PC-3 (cell line): Measurements from ENCODE around the gene KCNT2. TPM values are rescaled to one million over a fixed set of nuclear protein-coding genes. Genes with fewer than 3 reads are reported as not detected.
A peak's percentile ranks its signal among the peaks of the same experiment; 100 is the strongest.

Experiments
- ATAC-seq: fragments of 200-7000 bp; cut with Tn5 transposase; 2 replicates; pipeline ENCODE4 v1.9.1; 2020; ENCODE audit warnings: mild to moderate bottlenecking, moderate library complexity
- BruUV-seq: library from RNA; stranded (reverse); fragments of 400-500 nt; replicated peaks from 2 replicates; lab custom pipeline; 2021; lab: Mats Ljungman, UMichigan
- CTCF ChIA-PET: fragments of 300-600 bp; sonication (Branson Sonifier 250); formaldehyde crosslinking; loops from one replicate; lab custom pipeline; 2022; ENCODE audit warnings: antibody characterized with exemption; lab: Charles Lee
- POLR2A ChIA-PET: fragments of 300-600 bp; sonication (Branson Sonifier 250); formaldehyde crosslinking; loops from one replicate; lab custom pipeline; 2022; ENCODE audit warnings: antibody characterized with exemption; ENCODE audit not compliant: unreplicated experiment; lab: Charles Lee
- DNase-seq: peaks from one replicate; pipeline ENCODE4 v3.0.0-alpha.2; 2015
- H2AFZ ChIP-seq: fragments of 300-600 bp; sonication (generic); 2 replicates; pipeline ENCODE4 v1.6.0; 2016; ENCODE audit warnings: antibody characterized with exemption, low read length
- H3F3A ChIP-seq: fragments of 300-600 bp; sonication (generic); one replicate; pipeline ENCODE4 v1.6.0; 2017; ENCODE audit warnings: antibody characterized with exemption, low read length, control low read depth, mild to moderate bottlenecking; ENCODE audit not compliant: unreplicated experiment
- H3K27ac ChIP-seq: fragments of 300-600 bp; sonication (generic); 2 replicates; pipeline ENCODE4 v1.5.1; 2016; ENCODE audit warnings: mild to moderate bottlenecking, low read length
- H3K27me3 ChIP-seq: fragments of 300-600 bp; sonication (generic); 2 replicates; pipeline ENCODE4 v1.6.1; 2016; ENCODE audit warnings: low read length, mixed read lengths
- H3K36me3 ChIP-seq: fragments of 300-600 bp; sonication (generic); 2 replicates; pipeline ENCODE4 v1.6.1; 2016; ENCODE audit warnings: low read depth, mixed run types, low read length, mixed read lengths
- H3K4me1 ChIP-seq: fragments of 300-600 bp; sonication (generic); 2 replicates; pipeline ENCODE4 v1.5.1; 2016; ENCODE audit warnings: low read length; ENCODE audit not compliant: insufficient read depth
- H3K4me2 ChIP-seq: fragments of 300-600 bp; sonication (generic); 2 replicates; pipeline ENCODE4 v1.6.0; 2016; ENCODE audit warnings: low read length
- H3K4me3 ChIP-seq: fragments of 300-600 bp; sonication (generic); 2 replicates; pipeline ENCODE4 v1.5.1; 2016; ENCODE audit warnings: mild to moderate bottlenecking, low read length, mixed read lengths
- H3K79me2 ChIP-seq: fragments of 300-600 bp; sonication (generic); 2 replicates; pipeline ENCODE4 v1.6.1; 2017; ENCODE audit warnings: low read length, mixed read lengths
- H3K9ac ChIP-seq: fragments of 300-600 bp; sonication (generic); 2 replicates; pipeline ENCODE4 v1.6.0; 2016; ENCODE audit warnings: mild to moderate bottlenecking, low read length
- H3K9me2 ChIP-seq: fragments of 300-600 bp; sonication (generic); replicated peaks from 2 replicates; pipeline ENCODE4 v1.6.1; 2016; ENCODE audit warnings: mixed run types, low read length, mixed read lengths
- H3K9me3 ChIP-seq: fragments of 300-600 bp; sonication (generic); 2 replicates; pipeline ENCODE4 v1.6.1; 2016; ENCODE audit warnings: low read length, mixed read lengths
- H4K20me1 ChIP-seq: fragments of 300-600 bp; sonication (generic); 2 replicates; pipeline ENCODE4 v1.6.1; 2016; ENCODE audit warnings: low read length, mixed read lengths
- CTCF ChIP-seq: fragments of 300-600 bp; sonication (generic); conservative IDR thresholded peaks from 2 replicates; pipeline ENCODE4 v1.5.1; 2017; ENCODE audit warnings: antibody characterized with exemption, low read depth, mild to moderate bottlenecking, low read length
- EZH2 ChIP-seq: fragments of 300-600 bp; sonication (generic); IDR thresholded peaks from one replicate; pipeline ENCODE4 v1.6.1; 2017; ENCODE audit warnings: antibody characterized with exemption, mild to moderate bottlenecking, low read length; ENCODE audit not compliant: unreplicated experiment
- EZH2phosphoT487 ChIP-seq: fragments of 300-600 bp; sonication (generic); IDR thresholded peaks from 2 replicates; pipeline ENCODE4 v1.6.1; 2018; ENCODE audit warnings: mild to moderate bottlenecking, antibody characterized with exemption, low read length, borderline replicate concordance
- intact Hi-C: fragments of 100-400 bp; cut with micrococcal nuclease; formaldehyde crosslinking; loops from 2 replicates; pipeline ENCODE4 v1.9.0; 2023
- total RNA-seq: library from RNA; depleted of rRNA; stranded (reverse); fragments of >200 nt; gene quantifications from 2 replicates; pipeline ENCODE4 v1.2.3, GENCODE V29; 2014

The KCNT2 gene
- total RNA-seq, 1 experiment from 2014 or later = 0.26 TPM

- Histone ChIP-seq H3K79me2 (no peaks in the 10 kb centered on the region), H3K9me2 (no peaks in the 10 kb centered on the region), H3K27ac (no peak overlapping the region), H3K9ac (no peak overlapping the region), H3K4me3 (no peak overlapping the region), H3K9me3 (no peaks in the 10 kb centered on the region), H3K4me1 (peaks cover 7% of the 10 kb centered on the region), H4K20me1 (no peaks in the 10 kb centered on the region), H3F3A (no peaks in the 10 kb centered on the region), H2AFZ (no peak overlapping the region), H3K27me3 (no peaks in the 10 kb centered on the region), H3K4me2 (no peak overlapping the region), H3K36me3 (no peaks in the 10 kb centered on the region)
- ChIA-PET CTCF (no interaction called here), POLR2A (no interaction called here)
- intact Hi-C loops = no loop called here
- BruUV-seq = no TSS peak
- DNase-seq (no peak), ATAC-seq (no peak)
- no peak for TF ChIP-seq CTCF
- no peak for TF ChIP-seq EZH2phosphoT487
- TF ChIP-seq EZH2 = no peak
Measured at GRCh38 chr1:196486346-196486745, 121.9 kb downstream of the KCNT2 start.

- no TSS peak for BruUV-seq
Measured at GRCh38 chr1:196481616-196482015, 126.6 kb downstream of the KCNT2 start.

More at GRCh38 chr1:196481616-196482015, 126.6 kb downstream of the KCNT2 start:
- peak overlapping the region; percentile 60 for H3K4me2 ChIP-seq
- no peaks in the 10 kb centered on the region for H3K27me3 ChIP-seq
- intact Hi-C loops = loop anchor here (2.0 to 5.0 kb wide), 2 partner anchors 15 to 171 kb away; partner anchors contain the start of gene CFH
- ChIA-PET POLR2A (interaction anchor here (0.6 kb wide), 1 partner anchor 77 kb away, joined by 5 read pairs; no protein-coding TSS in a partner anchor), CTCF (no interaction called here)
- H4K20me1 ChIP-seq = no peaks in the 10 kb centered on the region
- H3K9me3 ChIP-seq = no peaks in the 10 kb centered on the region
- no peaks in the 10 kb centered on the region for H3K36me3 ChIP-seq
- H3K9me2 ChIP-seq = no peaks in the 10 kb centered on the region
- H3K9ac ChIP-seq = no peak overlapping the region
- H3K79me2 ChIP-seq = no peaks in the 10 kb centered on the region
- TF ChIP-seq EZH2 = no peak
- TF ChIP-seq EZH2phosphoT487 = no peak
- TF ChIP-seq CTCF = no peak
- peak overlapping the region; percentile 34 for H3K27ac ChIP-seq
- peak overlapping the region; percentile 65; the same call in 1 of the 2 replicates for H2AFZ ChIP-seq
- H3F3A ChIP-seq = no peaks in the 10 kb centered on the region
- ATAC-seq (peak; percentile 85), DNase-seq (peak; percentile 33)
- peaks cover 11% of the 10 kb centered on the region for H3K4me1 ChIP-seq
- H3K4me3 ChIP-seq = peak overlapping the region; percentile 40; the same call in 1 of the 2 replicates
